Skin epidermis (tissue), 12 donors: ENCODE measurements around the gene GTF3C1.
A peak's percentile ranks its signal among the peaks of the same experiment; 100 is the strongest.

Experiments used
- H3K27ac ChIP-seq, 21 experiments: fragments of 200-600 bp; sonication (generic) in 11 of 21; one replicate each; pipeline ENCODE4 v1.5.0; 2020; ENCODE audit warnings: mild to moderate bottlenecking in 3 of 21, inconsistent platforms in 2 of 21, moderate library complexity in 2 of 21
- H3K4me3 ChIP-seq, 7 experiments: fragments of 200-600 bp; sonication (generic) in 2 of 7; one replicate each; pipeline ENCODE4 v1.5.0; 2020; ENCODE audit warnings: inconsistent platforms in 2 of 7, mild to moderate bottlenecking in 2 of 7, moderate library complexity in 1 of 7

The GTF3C1 gene

GRCh38 chr16:27474041-27474440 is 75.7 kb downstream of the GTF3C1 start:
- no peak overlapping the region for H3K4me3 ChIP-seq
- H3K27ac ChIP-seq: no peak overlapping the region

GRCh38 chr16:27473101-27473900 is 76.4 kb downstream of the GTF3C1 start:
- Histone ChIP-seq H3K27ac (no peak overlapping the region), H3K4me3 (no peak overlapping the region)

- H3K27ac ChIP-seq: no peak overlapping the region
- H3K4me3 ChIP-seq: no peak overlapping the region
Measured at GRCh38 chr16:27472091-27473020, 77.4 kb downstream of the GTF3C1 start.

- no peak overlapping the region for H3K4me3 ChIP-seq
- H3K27ac ChIP-seq: no peak overlapping the region
Measured at GRCh38 chr16:27471661-27472060, 78.1 kb downstream of the GTF3C1 start.

GRCh38 chr16:27470567-27471431 is 78.9 kb downstream of the GTF3C1 start:
- peak overlapping the region in 3 of 21 experiments; percentile 11 to 42 (median 28) for H3K27ac ChIP-seq
- no peak overlapping the region for H3K4me3 ChIP-seq

DNA sequence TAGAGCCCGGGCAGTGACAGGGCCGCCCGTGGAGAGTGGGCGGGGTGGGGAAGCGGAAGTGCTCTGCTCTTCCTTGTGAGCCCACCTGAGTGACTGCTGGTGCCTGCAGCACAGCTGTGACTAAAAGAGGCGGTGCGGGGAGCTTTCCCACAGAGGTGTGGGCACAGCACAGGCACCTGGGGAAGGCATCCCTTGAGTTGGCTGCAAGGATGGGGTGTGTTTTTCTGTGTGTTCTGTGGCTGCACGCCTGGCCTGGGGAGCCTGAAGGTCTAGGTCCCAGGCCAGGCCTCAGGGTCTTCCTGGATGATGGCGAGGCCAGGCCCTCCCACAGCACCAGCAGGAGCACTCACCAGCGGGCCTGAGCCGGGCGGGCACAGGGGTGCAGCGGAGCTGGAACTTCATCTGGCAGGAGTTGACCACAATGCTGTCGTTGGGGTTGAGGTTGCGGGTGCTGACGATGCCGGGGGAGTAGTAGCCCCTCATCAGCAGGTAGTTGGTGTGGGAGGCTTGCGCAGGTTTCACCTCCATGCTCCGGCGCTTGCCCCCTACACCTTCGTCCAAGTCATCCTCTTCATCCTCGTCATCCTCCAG is 80.7 kb downstream of the GTF3C1 start:
- Histone ChIP-seq H3K4me3 (no peak overlapping the region), H3K27ac (no peak overlapping the region)

GRCh38 chr16:27465483-27465879 is 84.2 kb downstream of the GTF3C1 start:
- no peak overlapping the region for H3K27ac ChIP-seq
- H3K4me3 ChIP-seq: no peak overlapping the region

DNA sequence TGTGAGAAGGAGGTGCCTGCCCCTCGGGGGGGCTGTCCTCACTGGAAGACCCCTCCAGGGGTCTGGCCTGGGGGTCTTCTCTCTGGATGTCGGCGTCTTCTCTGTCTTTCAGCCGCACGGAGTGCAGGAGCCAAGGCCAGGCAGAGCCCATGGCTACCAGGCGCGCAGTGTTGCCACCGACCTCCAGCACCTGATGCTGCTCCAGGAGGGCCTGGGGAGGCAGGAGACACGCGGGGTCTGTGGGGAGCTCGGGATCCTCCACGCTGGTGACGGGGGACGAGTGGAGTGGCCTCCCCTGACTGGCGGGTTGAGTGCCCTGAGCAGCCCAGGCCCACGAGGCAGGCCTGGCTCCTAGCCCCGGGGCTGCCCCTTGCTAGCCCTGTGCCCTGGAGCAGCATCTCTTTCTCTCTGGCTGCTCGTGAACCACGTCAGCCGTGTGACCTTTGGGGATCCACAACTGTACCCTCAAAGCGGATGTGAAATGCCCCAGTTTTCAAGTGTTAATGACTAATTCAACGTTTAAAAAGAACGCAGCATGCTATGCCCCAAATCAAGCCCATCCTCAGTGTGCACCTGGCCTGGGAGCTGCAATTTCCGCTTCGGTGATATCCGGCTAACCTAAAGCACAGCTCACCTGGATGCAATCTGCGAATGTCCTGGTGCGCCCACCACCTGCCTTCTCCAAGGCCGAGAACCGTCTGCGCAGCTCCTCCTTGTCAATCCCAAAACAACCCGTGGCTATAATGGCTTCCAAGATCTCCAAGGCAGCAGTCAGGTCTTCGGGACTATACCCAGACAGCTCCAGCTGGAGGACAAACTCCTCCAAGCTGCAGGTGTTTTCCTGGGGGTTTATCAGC is 84.9 kb downstream of the GTF3C1 start:
- peak overlapping the region in 9 of 21 experiments; percentile 13 to 85 (median 66) for H3K27ac ChIP-seq
- H3K4me3 ChIP-seq: no peak overlapping the region

DNA sequence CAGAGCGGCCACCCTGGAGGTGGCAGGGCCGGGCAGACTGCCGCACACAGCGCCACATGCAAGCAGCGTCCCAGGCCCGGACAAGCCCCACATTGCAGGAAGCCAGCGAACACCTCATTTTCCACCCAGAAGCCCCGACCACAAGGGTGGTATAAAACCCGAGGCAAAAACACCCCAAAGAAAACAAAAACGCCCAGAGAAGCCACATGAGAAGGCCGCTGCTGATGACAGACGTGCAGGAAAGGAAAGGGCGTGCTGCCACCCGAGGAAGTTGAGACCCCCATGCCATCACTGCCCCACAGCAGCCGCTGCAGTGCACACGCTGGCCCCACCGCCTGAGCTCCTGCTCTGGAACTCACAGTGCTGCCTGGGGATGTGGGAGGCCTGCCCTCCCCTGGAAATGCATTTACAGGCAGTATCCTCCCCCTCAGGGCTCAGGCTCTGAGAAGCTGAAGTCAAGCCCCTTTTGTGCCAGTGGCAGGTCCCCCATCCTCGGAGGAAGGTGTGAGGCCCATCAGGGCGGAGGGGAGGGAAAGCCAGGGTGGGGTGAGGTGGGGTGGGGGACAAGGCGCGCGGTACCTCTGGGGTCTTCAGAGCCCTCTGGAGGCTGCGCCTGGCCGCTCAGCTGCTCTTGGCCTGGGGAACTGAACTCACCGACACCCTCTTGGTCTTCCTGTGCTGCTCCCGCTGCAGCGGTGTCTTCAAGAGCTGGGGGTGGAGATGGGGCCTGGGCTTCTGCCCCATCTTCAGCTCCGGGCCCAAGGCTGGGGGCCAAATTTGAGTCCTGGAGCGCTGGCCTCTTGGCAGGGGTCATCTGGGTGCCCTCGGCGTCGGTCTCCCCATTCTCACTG is 85.7 kb downstream of the GTF3C1 start:
- H3K27ac ChIP-seq: peak overlapping the region in 11 of 21 experiments; percentile 13 to 85 (median 66)

DNA sequence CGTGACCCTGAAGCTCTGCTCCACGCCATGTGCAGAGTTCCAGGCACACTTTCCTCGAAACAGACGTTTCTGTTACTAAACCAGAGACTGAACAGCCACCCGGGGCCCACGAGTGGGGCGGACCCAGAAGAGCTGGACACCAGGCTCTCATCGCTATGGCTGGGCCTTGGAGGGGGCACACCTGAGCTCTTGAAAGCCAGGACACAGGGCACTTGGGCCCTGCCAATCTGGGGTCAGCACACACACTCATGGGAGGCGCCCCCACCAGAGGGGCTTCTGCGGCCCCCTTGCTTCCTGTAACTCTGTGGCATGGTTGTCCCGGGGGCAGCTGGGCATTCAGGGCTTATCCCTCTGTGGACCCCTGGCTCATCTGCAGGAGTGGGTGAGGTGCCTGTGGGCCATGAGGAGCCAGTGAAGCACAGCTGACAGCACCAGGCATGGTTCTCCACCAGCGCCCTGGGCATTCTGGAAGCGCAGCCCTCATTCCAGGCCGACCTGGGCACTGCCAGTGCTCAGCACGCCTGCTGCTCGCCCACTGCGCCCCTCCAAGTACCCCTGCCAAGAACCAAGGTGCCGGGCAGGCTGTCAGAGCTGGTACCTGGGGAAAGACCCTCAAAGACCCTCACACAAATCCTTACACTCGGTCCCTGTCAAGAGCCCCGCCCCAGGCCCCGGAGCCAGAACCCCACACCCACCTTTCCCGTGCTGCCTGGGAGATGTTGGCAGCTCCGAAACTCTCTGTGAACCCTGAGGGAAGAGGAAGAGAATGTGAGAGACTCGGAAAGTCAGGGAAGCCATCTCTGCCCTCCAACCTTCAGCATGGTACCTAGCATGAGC is 86.6 kb downstream of the GTF3C1 start:
- Histone ChIP-seq H3K27ac (peak overlapping the region in 8 of 21 experiments; percentile 14 to 85 (median 67)), H3K4me3 (no peak overlapping the region)

More for the DNA sequence above, 85.7 kb downstream of the GTF3C1 start:
- H3K4me3 ChIP-seq: no peak overlapping the region

GRCh38 chr16:27462200-27462845 is 87.4 kb downstream of the GTF3C1 start:
- H3K27ac ChIP-seq: peak overlapping the region in 4 of 21 experiments; percentile 5 to 85 (median 46)

DNA sequence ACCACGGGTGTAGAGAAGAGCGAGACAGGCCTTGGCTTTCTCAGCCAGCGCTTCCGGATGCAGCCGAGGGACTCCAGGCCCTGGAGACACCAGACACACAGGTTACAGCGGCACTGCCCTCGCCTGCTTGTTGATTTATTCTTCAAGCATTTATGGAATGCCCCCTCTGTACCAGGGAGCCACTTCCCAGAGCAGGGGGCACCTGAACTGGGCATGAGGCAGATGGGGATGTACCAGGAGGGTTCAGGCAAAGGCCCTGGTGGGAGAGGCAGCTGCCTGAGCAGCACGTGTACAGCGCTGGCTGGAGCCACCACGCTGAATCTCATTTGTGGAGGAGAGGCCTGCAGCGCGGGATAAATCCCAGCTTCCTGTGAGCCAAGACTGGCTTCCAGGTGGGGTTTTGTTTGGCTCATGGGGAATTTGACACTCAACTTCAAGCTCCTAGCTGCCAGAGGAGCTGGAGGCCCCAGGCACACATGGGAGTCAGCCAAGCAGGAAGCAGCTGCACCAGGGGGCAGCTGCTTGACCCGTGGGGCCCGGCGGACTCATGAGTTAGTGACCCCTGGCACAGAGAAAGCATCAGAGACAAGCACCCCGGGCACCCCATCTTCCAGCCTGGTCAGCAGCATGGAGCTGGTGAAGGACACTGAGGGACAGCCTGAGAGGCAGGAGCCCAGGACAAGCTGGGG is 88.1 kb downstream of the GTF3C1 start:
- Histone ChIP-seq H3K27ac (peak overlapping the region in 4 of 21 experiments; percentile 14 to 41 (median 16)), H3K4me3 (no peak overlapping the region)

More at GRCh38 chr16:27462200-27462845, 87.4 kb downstream of the GTF3C1 start:
- H3K4me3 ChIP-seq: no peak overlapping the region

GRCh38 chr16:27460663-27461482 is 88.8 kb downstream of the GTF3C1 start:
- peak overlapping the region in 6 of 21 experiments; percentile 14 to 41 (median 17) for H3K27ac ChIP-seq

GRCh38 chr16:27460213-27460612 is 89.5 kb downstream of the GTF3C1 start:
- Histone ChIP-seq H3K27ac (peak overlapping the region in 3 of 21 experiments; percentile 34 to 48 (median 43)), H3K4me3 (no peak overlapping the region)

More at GRCh38 chr16:27460663-27461482, 88.8 kb downstream of the GTF3C1 start:
- H3K4me3 ChIP-seq: no peak overlapping the region
